NK-92 treated with Interleukin-12 subunit alpha and Interleukin-12 subunit beta, amount 100 ng/mL, for 24 hours (cell line): ENCODE data around the gene SPTAN1.
"Not testable (repeated sequence)": the region's sequence is repeated elsewhere in the genome, so short reads cannot be mapped to it uniquely, and the experiment has no call there.

Experiments
- DNase-seq: peaks from one replicate; lab custom pipeline; 2025; lab: John Stamatoyannopoulos, UW

The SPTAN1 gene

GRCh38 chr9:128633057-128633456 is 80.7 kb downstream of the SPTAN1 start:
- no peak for DNase-seq

- DNase-seq, result no peak
Measured at GRCh38 chr9:128633601-128634000, 81.2 kb downstream of the SPTAN1 start.

GRCh38 chr9:128634111-128634510 is 81.7 kb downstream of the SPTAN1 start:
- DNase-seq, result no peak

GRCh38 chr9:128634651-128635262 is 82.4 kb downstream of the SPTAN1 start:
- DNase-seq, result no peak

- DNase-seq, result no peak
Measured at GRCh38 chr9:128635266-128636023, 83.1 kb downstream of the SPTAN1 start.

- no peak for DNase-seq
Measured at GRCh38 chr9:128636024-128636390, 83.6 kb downstream of the SPTAN1 start.

GRCh38 chr9:128636556-128637530 is 84.5 kb downstream of the SPTAN1 start:
- DNase-seq, result no peak

GRCh38 chr9:128637656-128638055 is 85.3 kb downstream of the SPTAN1 start:
- no peak for DNase-seq

GRCh38 chr9:128638580-128638979 is 86.2 kb downstream of the SPTAN1 start:
- no peak for DNase-seq

- DNase-seq, result no peak
Measured at GRCh38 chr9:128640603-128641002, 88.2 kb downstream of the SPTAN1 start.

GRCh38 chr9:128642675-128643245 is 90.4 kb downstream of the SPTAN1 start:
- DNase-seq, result no peak

GRCh38 chr9:128643519-128644300 is 91.3 kb downstream of the SPTAN1 start:
- DNase-seq, result no peak

GRCh38 chr9:128648206-128648605 is 95.8 kb downstream of the SPTAN1 start:
- peak; percentile 16 for DNase-seq

GRCh38 chr9:128651798-128652197 is 99.4 kb downstream of the SPTAN1 start:
- DNase-seq, result no peak

GRCh38 chr9:128653908-128654307 is 101.5 kb downstream of the SPTAN1 start:
- DNase-seq, result no peak

- DNase-seq, result no peak
Measured at GRCh38 chr9:128654481-128654880, 102.1 kb downstream of the SPTAN1 start.

- peak; percentile 86 for DNase-seq
Measured at GRCh38 chr9:128656416-128657343, 104.3 kb downstream of the SPTAN1 start, which contains the start of gene DYNC2I2. TSS of gene DYNC2I2 (minus strand) at chr9:128656847. CDS start at chr9:128656726, 121 bp downstream.

GRCh38 chr9:128657344-128657704 is 104.9 kb downstream of the SPTAN1 start:
- no peak for DNase-seq

- DNase-seq, result no peak
Measured at GRCh38 chr9:128657796-128658195, 105.4 kb downstream of the SPTAN1 start.

- not testable (repeated sequence) for DNase-seq
Measured at GRCh38 chr9:128666481-128666941, 114.1 kb downstream of the SPTAN1 start.
